Measurements from ENCODE around the gene OR1E1. TPM values are rescaled to one million over a fixed set of nuclear protein-coding genes. Genes with fewer than 3 reads are reported as not detected.
"Not testable (repeated sequence)": the region's sequence is repeated elsewhere in the genome, so short reads cannot be mapped to it uniquely, and the experiment has no call there.

The OR1E1 gene
- total RNA-seq, result 0.10 TPM

GRCh38 chr17:3398310-3398709 lies at the start of gene OR1E1:
Gene OR1E1 (minus strand): TSS chr17:3398410. CDS start chr17:3398410, 0 bp downstream.
- Histone ChIP-seq H3K27me3 (ENCODE audit: insufficient read depth, low read length) (peaks cover 3% of the 10 kb centered on the region), H3K4me3 (ENCODE audit: low read length) (no peak within 1 kb of the TSS), H3K9me3 (ENCODE audit: low read depth, low read length) (no peaks in the 10 kb centered on the region), H3K4me1 (ENCODE audit: insufficient read depth, low read length) (no peaks in the 10 kb centered on the region)

- Histone ChIP-seq H3K4me3 (ENCODE audit: low read length) (no peak overlapping the region), H3K4me1 (ENCODE audit: insufficient read depth, low read length) (no peaks in the 10 kb centered on the region), H3K9me3 (ENCODE audit: low read depth, low read length) (no peaks in the 10 kb centered on the region), H3K27me3 (ENCODE audit: insufficient read depth, low read length) (peaks cover 6% of the 10 kb centered on the region)
Observed at GRCh38 chr17:3447625-3448024, 49.4 kb upstream of the OR1E1 start.

- no peaks in the 10 kb centered on the region for H3K9me3 ChIP-seq (ENCODE audit: low read depth, low read length)
- peaks cover 9% of the 10 kb centered on the region for H3K27me3 ChIP-seq (ENCODE audit: insufficient read depth, low read length)
- no peak overlapping the region for H3K4me3 ChIP-seq (ENCODE audit: low read length)
- no peaks in the 10 kb centered on the region for H3K4me1 ChIP-seq (ENCODE audit: insufficient read depth, low read length)
Observed at GRCh38 chr17:3440451-3440850, 42.2 kb upstream of the OR1E1 start.

- Histone ChIP-seq H3K27me3 (ENCODE audit: insufficient read depth, low read length) (peaks cover 6% of the 10 kb centered on the region), H3K4me1 (ENCODE audit: insufficient read depth, low read length) (no peaks in the 10 kb centered on the region), H3K4me3 (ENCODE audit: low read length) (no peak overlapping the region), H3K9me3 (ENCODE audit: low read depth, low read length) (no peaks in the 10 kb centered on the region)
Observed at GRCh38 chr17:3438368-3438767, 40.2 kb upstream of the OR1E1 start.

- no peaks in the 10 kb centered on the region for H3K4me1 ChIP-seq (ENCODE audit: insufficient read depth, low read length)
- no peak within 1 kb of the TSS for H3K4me3 ChIP-seq (ENCODE audit: low read length)
- peaks cover 4% of the 10 kb centered on the region for H3K27me3 ChIP-seq (ENCODE audit: insufficient read depth, low read length)
- peaks cover 4% of the 10 kb centered on the region for H3K9me3 ChIP-seq (ENCODE audit: low read depth, low read length)
Observed at GRCh38 chr17:3433741-3434140, 35.5 kb upstream of the OR1E1 start, which contains the start of gene OR1E2. Gene OR1E2 (minus strand): TSS chr17:3433841. CDS start chr17:3433841, 0 bp downstream.

GRCh38 chr17:3433215-3433614 lies 35.0 kb upstream of the OR1E1 start:
- not testable (repeated sequence) for H3K27me3 ChIP-seq (ENCODE audit: insufficient read depth, low read length); H3K9me3 ChIP-seq (ENCODE audit: low read depth, low read length); H3K4me1 ChIP-seq (ENCODE audit: insufficient read depth, low read length); H3K4me3 ChIP-seq (ENCODE audit: low read length)

- H3K4me1 ChIP-seq (ENCODE audit: insufficient read depth, low read length), result no peaks in the 10 kb centered on the region
- H3K9me3 ChIP-seq (ENCODE audit: low read depth, low read length), result no peaks in the 10 kb centered on the region
- H3K4me3 ChIP-seq (ENCODE audit: low read length), result no peak overlapping the region
- H3K27me3 ChIP-seq (ENCODE audit: insufficient read depth, low read length), result peaks cover 4% of the 10 kb centered on the region
Observed at GRCh38 chr17:3418222-3418621, 20.0 kb upstream of the OR1E1 start.

- H3K4me3 ChIP-seq (ENCODE audit: low read length), result no peak overlapping the region
- no peaks in the 10 kb centered on the region for H3K9me3 ChIP-seq (ENCODE audit: low read depth, low read length)
- peaks cover 5% of the 10 kb centered on the region for H3K27me3 ChIP-seq (ENCODE audit: insufficient read depth, low read length)
- H3K4me1 ChIP-seq (ENCODE audit: insufficient read depth, low read length), result no peaks in the 10 kb centered on the region
Observed at GRCh38 chr17:3415610-3416009, 17.4 kb upstream of the OR1E1 start.

GRCh38 chr17:3412216-3412615 lies 14.0 kb upstream of the OR1E1 start:
- H3K27me3 ChIP-seq (ENCODE audit: insufficient read depth, low read length); H3K4me3 ChIP-seq (ENCODE audit: low read length); H3K9me3 ChIP-seq (ENCODE audit: low read depth, low read length); H3K4me1 ChIP-seq (ENCODE audit: insufficient read depth, low read length): not testable (repeated sequence)

GRCh38 chr17:3411070-3411469 lies 12.9 kb upstream of the OR1E1 start, which contains the start of gene OR3A3:
Gene OR3A3 (plus strand): TSS chr17:3411370.
- H3K27me3 ChIP-seq (ENCODE audit: insufficient read depth, low read length), result peaks cover 6% of the 10 kb centered on the region
- H3K9me3 ChIP-seq (ENCODE audit: low read depth, low read length), result no peaks in the 10 kb centered on the region
- H3K4me1 ChIP-seq (ENCODE audit: insufficient read depth, low read length), result no peaks in the 10 kb centered on the region
- no peak within 1 kb of the TSS for H3K4me3 ChIP-seq (ENCODE audit: low read length)

- not testable (repeated sequence) for H3K9me3 ChIP-seq (ENCODE audit: low read depth, low read length); H3K4me3 ChIP-seq (ENCODE audit: low read length); H3K4me1 ChIP-seq (ENCODE audit: insufficient read depth, low read length); H3K27me3 ChIP-seq (ENCODE audit: insufficient read depth, low read length)
Observed at GRCh38 chr17:3403856-3404255, 5.6 kb upstream of the OR1E1 start.

- no peaks in the 10 kb centered on the region for H3K9me3 ChIP-seq (ENCODE audit: low read depth, low read length)
Observed at GRCh38 chr17:3401786-3402185, 3.6 kb upstream of the OR1E1 start.

GRCh38 chr17:3400055-3400454 lies 1.8 kb upstream of the OR1E1 start:
- no peaks in the 10 kb centered on the region for H3K4me1 ChIP-seq (ENCODE audit: insufficient read depth, low read length)
- H3K4me3 ChIP-seq (ENCODE audit: low read length), result no peak overlapping the region
- no peaks in the 10 kb centered on the region for H3K9me3 ChIP-seq (ENCODE audit: low read depth, low read length)
- no peaks in the 10 kb centered on the region for H3K27me3 ChIP-seq (ENCODE audit: insufficient read depth, low read length)

More at GRCh38 chr17:3401786-3402185, 3.6 kb upstream of the OR1E1 start:
- H3K4me3 ChIP-seq (ENCODE audit: low read length), result no peak overlapping the region
- no peaks in the 10 kb centered on the region for H3K4me1 ChIP-seq (ENCODE audit: insufficient read depth, low read length)
- H3K27me3 ChIP-seq (ENCODE audit: insufficient read depth, low read length), result no peaks in the 10 kb centered on the region

GRCh38 chr17:3397801-3398200 lies 409 bp downstream of the OR1E1 start:
- H3K4me1 ChIP-seq (ENCODE audit: insufficient read depth, low read length); H3K27me3 ChIP-seq (ENCODE audit: insufficient read depth, low read length); H3K9me3 ChIP-seq (ENCODE audit: low read depth, low read length); H3K4me3 ChIP-seq (ENCODE audit: low read length): not testable (repeated sequence)

- H3K27me3 ChIP-seq (ENCODE audit: insufficient read depth, low read length), result peaks cover 34% of the 10 kb centered on the region
- no peaks in the 10 kb centered on the region for H3K9me3 ChIP-seq (ENCODE audit: low read depth, low read length)
- H3K4me1 ChIP-seq (ENCODE audit: insufficient read depth, low read length), result no peaks in the 10 kb centered on the region
- no peak overlapping the region for H3K4me3 ChIP-seq (ENCODE audit: low read length)
Observed at GRCh38 chr17:3389791-3390190, 8.4 kb downstream of the OR1E1 start.

- H3K9me3 ChIP-seq (ENCODE audit: low read depth, low read length), result no peaks in the 10 kb centered on the region
- no peaks in the 10 kb centered on the region for H3K4me1 ChIP-seq (ENCODE audit: insufficient read depth, low read length)
- H3K27me3 ChIP-seq (ENCODE audit: insufficient read depth, low read length), result peaks cover 31% of the 10 kb centered on the region
- no peak within 1 kb of the TSS for H3K4me3 ChIP-seq (ENCODE audit: low read length)
Observed at GRCh38 chr17:3385869-3386816, 12.1 kb downstream of the OR1E1 start, which contains the start of gene OR3A2. Gene OR3A2 (minus strand): TSS chr17:3386308.
